SK-N-MC (cell line): ENCODE measurements around the gene CCDC40.

ENCODE experiments used
- EZH2 ChIP-seq: fragments of 200-600 bp; sonication (generic); IDR thresholded peaks from one replicate; pipeline ENCODE4 v1.6.1; 2017; ENCODE audit warnings: antibody characterized with exemption
- FOXP2 ChIP-seq: optimal IDR thresholded peaks from 2 replicates; pipeline ENCODE3; 2011; ENCODE audit warnings: mild to moderate bottlenecking, moderate library complexity; ENCODE audit not compliant: insufficient read depth; ENCODE audit errors: extremely low read length, control extremely low read depth
- POLR2AphosphoS5 ChIP-seq: IDR thresholded peaks from 2 replicates; pipeline ENCODE4 v1.6.1; 2012; ENCODE audit warnings: mild to moderate bottlenecking, low read depth, low read length, borderline replicate concordance

- TF ChIP-seq POLR2AphosphoS5 (no peak), EZH2 (no peak), FOXP2 (no peak)
Measured at GRCh38 chr17:80109713-80110446, 73.4 kb downstream of the CCDC40 start.
